ENCODE results near the gene TMEM163. TPM values are rescaled to one million over a fixed set of nuclear protein-coding genes. Genes with fewer than 3 reads are reported as not detected.
A peak's percentile ranks its signal among the peaks of the same experiment; 100 is the strongest.
"Not testable (repeated sequence)": the region's sequence is repeated elsewhere in the genome, so short reads cannot be mapped to it uniquely, and the experiment has no call there.

The TMEM163 gene
- polyA plus RNA-seq, 6 donors from 2014 or later: 0.33 to 1.0 (median 0.47) TPM

DNA sequence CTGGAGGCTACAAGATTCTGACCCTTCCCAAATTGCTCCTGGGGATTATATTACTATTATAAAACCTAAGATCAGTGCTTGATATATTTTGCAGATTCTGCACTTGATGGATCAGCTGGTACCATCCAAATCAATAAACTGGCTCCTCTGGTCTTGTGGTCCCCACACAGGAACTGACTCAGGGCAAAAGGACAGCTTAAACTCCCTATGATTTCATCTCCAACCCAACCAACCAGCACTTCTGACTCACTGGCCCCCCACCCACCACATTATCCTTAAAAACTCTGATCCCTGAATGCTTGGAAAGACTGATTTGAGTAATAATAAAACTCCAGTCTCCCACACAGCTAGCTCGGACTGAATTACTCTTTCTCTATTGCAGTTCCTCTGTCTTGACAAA is 82.1 kb downstream of the TMEM163 start:
- no peak for ATAC-seq (ENCODE audit: low read depth in 2 of 2)
- Mint-ChIP-seq H3K36me3 (no peaks in the 10 kb centered on the region), H3K27me3 (peaks cover 23 to 32% (median 24%) of the 10 kb centered on the region in 3 donors), H3K4me1 (no peaks in the 10 kb centered on the region), H3K27ac (no peak overlapping the region), H3K9me3 (peaks cover 0 to 1% (median 0%) of the 10 kb centered on the region in 7 donors), H3K4me3 (no peak overlapping the region)
- no peak for DNase-seq

DNA sequence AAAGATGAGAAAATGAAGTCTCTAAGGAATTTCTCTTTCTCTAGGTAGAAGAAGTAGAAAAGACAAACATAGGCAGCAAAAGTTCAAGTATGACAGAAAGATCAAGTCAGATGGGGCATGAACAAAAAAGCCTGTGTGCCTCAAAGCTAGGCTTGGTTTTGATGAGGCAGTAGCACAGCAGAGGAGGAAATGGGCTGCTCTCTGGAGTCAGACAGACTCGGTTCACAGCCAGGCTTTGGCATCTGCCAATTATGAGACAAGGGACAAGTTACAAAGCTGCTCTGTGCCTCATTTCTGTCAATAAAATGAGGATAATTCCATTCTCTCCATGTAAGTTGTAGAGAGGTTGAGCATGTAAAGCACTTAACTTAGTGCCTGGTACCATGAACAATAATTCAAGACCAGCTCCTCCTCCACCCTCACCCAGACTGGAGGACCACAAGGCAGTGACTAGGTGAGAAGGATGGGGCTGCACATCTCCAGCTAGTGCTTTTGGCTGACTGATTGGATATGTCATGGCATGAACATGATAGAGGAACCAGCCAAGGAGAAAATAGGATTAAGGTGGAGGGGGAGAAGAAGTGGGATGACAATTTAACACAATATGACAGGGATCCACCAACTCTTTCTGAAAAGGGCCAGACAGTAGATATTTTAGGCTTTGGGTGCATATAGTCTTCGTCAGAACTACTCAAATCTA is 84.6 kb downstream of the TMEM163 start:
- no peaks in the 10 kb centered on the region for H3K4me1 Mint-ChIP-seq
- peaks cover 23 to 32% (median 24%) of the 10 kb centered on the region in 3 donors for H3K27me3 Mint-ChIP-seq
- DNase-seq (no peak), ATAC-seq (ENCODE audit: low read depth in 2 of 2) (no peak)
- H3K27ac Mint-ChIP-seq: peak overlapping the region in 1 of 6 donors; percentile 53
- no peaks in the 10 kb centered on the region for H3K36me3 Mint-ChIP-seq
- no peaks in the 10 kb centered on the region for H3K9me3 Mint-ChIP-seq
- H3K4me3 Mint-ChIP-seq: no peak overlapping the region

DNA sequence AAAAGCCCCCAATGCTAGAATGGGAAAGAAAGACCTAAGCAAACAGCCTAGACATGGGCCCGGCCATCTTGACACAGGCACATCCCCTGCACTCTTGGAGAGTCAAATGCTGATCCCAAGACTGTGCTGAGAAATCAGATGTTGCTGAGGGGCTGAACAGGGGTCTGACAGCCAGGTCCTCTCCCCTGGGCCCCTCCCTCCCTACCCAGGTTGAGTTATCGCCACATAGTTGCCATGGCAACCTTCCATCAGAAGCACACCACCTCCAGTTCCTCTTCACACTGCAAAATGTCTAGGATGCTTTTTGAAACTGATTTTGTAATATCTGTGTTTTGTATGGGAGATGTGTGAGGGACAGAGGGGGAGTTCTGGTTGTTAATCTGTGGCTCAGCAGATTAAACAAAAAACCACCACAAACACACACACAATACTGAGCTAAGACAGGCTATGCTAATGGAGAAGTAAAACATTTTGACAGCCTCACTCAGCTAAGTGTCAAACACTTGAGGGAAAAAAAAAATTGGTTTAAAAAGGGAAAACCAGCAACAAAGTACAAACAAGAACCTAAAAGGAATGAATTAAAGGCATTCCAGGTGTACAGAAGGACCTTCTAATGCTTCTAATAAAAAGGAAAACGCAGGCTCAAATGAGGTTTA is 88.2 kb downstream of the TMEM163 start:
- Mint-ChIP-seq H3K27ac (no peak overlapping the region), H3K36me3 (no peaks in the 10 kb centered on the region), H3K9me3 (peaks cover 0 to 4% (median 0%) of the 10 kb centered on the region in 7 donors), H3K4me3 (no peak overlapping the region), H3K4me1 (no peaks in the 10 kb centered on the region), H3K27me3 (peaks cover 11 to 17% (median 15%) of the 10 kb centered on the region in 3 donors)
- DNase-seq: no peak
- ATAC-seq (ENCODE audit: low read depth in 2 of 2): no peak

DNA sequence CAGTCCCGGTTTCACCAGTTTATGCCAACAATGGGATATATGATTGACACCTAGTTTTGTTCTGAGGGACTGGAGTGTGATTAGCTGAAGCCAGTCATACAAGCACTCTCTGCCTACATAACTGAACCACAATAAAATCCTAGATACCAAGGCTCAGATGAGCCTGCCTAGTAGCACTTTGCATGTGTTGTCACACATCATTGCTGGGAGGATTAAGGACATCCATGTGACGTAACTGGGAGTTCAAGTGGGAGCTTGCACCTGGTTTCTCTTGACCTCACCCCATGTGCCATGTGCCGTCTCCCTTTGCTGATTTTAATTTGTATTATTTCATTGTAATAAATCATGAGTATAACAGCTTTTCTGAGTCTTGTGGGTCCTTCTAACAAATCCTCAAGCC is 90.3 kb downstream of the TMEM163 start:
- no peaks in the 10 kb centered on the region for H3K4me1 Mint-ChIP-seq
- ATAC-seq (ENCODE audit: low read depth in 2 of 2) (no peak), DNase-seq (no peak)
- H3K27me3 Mint-ChIP-seq: peaks cover 5 to 8% (median 8%) of the 10 kb centered on the region in 3 donors
- no peaks in the 10 kb centered on the region for H3K36me3 Mint-ChIP-seq
- no peak overlapping the region for H3K27ac Mint-ChIP-seq
- no peak overlapping the region for H3K4me3 Mint-ChIP-seq
- H3K9me3 Mint-ChIP-seq: peaks cover 0 to 4% (median 0%) of the 10 kb centered on the region in 7 donors

DNA sequence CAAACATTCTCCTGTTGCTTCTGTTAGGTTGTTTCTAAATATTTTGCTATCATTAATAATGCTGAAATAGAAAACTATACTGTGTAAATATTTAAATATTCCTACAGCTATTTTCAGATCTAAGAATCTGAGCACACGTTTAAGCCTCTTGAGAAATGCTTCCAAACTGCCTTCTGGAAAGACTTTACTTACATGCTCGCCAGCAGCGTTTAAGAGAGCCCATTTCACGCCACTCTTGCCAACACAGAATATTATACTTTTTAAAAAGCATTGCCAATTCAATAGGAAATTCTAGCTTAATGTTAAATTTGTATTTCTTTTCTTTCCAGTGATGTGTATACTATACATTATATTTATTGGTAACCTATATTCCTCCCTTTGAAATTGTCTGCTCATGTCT is 92.0 kb downstream of the TMEM163 start:
- H3K27me3 Mint-ChIP-seq: peaks cover 0 to 9% (median 4%) of the 10 kb centered on the region in 3 donors
- ATAC-seq (ENCODE audit: low read depth in 2 of 2): no peak
- peaks cover 0 to 4% (median 0%) of the 10 kb centered on the region in 7 donors for H3K9me3 Mint-ChIP-seq
- no peak overlapping the region for H3K27ac Mint-ChIP-seq
- no peak for DNase-seq
- no peaks in the 10 kb centered on the region for H3K4me1 Mint-ChIP-seq
- no peaks in the 10 kb centered on the region for H3K36me3 Mint-ChIP-seq
- no peak overlapping the region for H3K4me3 Mint-ChIP-seq

DNA sequence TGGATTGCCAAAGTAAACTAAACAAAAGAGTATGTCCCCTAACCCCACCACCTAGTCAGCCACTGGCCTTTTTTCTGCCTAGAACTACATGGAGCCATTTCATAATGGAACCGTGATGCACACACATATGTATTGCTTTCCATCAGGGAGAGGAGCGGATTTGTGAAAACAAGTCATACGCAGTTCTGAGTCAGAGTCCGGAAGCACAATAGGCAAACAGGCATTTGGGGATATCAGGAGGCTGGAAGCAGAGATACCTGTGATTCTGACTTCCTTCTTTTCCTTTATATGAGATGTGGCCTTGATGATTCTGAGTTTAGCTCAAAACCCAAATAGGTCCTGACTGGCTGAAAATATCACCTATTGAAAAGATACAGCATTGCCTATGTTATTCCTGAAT is 93.5 kb downstream of the TMEM163 start:
- no peak for ATAC-seq (ENCODE audit: low read depth in 2 of 2)

DNA sequence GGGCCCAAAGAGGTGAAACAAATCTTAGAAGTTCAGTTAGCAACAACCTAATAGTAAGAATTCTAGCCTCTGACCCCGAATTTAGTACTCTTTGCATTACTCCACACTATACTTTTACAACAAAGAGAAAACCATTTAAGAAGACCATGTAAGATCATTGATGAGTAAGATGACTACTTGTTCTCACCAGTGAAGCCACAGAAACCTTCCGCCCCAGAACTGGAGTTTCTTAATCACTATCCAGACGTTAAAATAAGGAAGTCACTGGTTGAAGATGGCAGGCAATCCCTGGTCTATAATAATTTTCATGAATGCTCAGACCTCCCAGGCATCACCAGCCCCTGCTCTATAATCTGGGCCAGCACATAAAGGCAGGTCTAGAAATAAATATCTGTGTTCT is 95.0 kb downstream of the TMEM163 start:
- peak overlapping the region in 1 of 6 donors; percentile 5 for H3K27ac Mint-ChIP-seq
- H3K9me3 Mint-ChIP-seq: peaks cover 7 to 11% (median 9%) of the 10 kb centered on the region in 7 donors
- no peaks in the 10 kb centered on the region for H3K36me3 Mint-ChIP-seq
- no peaks in the 10 kb centered on the region for H3K4me1 Mint-ChIP-seq
- peaks cover 0 to 9% (median 9%) of the 10 kb centered on the region in 3 donors for H3K27me3 Mint-ChIP-seq
- no peak for ATAC-seq (ENCODE audit: low read depth in 2 of 2)
- no peak overlapping the region for H3K4me3 Mint-ChIP-seq
- DNase-seq: no peak

More for the DNA sequence above, 93.5 kb downstream of the TMEM163 start:
- H3K27me3 Mint-ChIP-seq: peaks cover 0 to 9% (median 4%) of the 10 kb centered on the region in 3 donors
- no peak for DNase-seq
- H3K36me3 Mint-ChIP-seq: no peaks in the 10 kb centered on the region
- no peak overlapping the region for H3K4me3 Mint-ChIP-seq
- no peaks in the 10 kb centered on the region for H3K4me1 Mint-ChIP-seq
- peaks cover 0 to 4% (median 1%) of the 10 kb centered on the region in 7 donors for H3K9me3 Mint-ChIP-seq
- H3K27ac Mint-ChIP-seq: no peak overlapping the region

DNA sequence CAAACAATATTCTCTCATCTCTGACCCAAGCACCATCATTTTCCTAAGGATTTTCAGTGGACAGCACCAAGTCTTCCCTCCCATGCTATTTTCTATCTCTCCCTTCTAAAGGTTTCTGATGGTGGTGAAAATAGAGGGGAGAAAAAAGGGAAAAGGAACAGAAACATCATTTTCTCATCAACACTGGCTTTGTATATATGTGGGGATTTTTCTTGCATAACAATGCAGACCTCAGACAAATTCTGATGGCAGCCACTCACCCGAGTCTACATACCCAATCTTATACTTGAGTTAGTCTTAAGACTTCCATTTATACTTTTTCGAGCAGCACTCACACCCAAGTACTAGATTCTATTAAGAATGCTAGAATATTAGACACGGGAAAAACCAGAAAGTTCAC is 95.8 kb downstream of the TMEM163 start:
- Mint-ChIP-seq H3K9me3 (peaks cover 8 to 19% (median 11%) of the 10 kb centered on the region in 7 donors), H3K4me3 (no peak overlapping the region), H3K27me3 (peaks cover 0 to 9% (median 9%) of the 10 kb centered on the region in 3 donors), H3K27ac (peak overlapping the region in 1 of 6 donors; percentile 5), H3K4me1 (no peaks in the 10 kb centered on the region), H3K36me3 (no peaks in the 10 kb centered on the region)
- ATAC-seq (ENCODE audit: low read depth in 2 of 2): peak in 1 of 2 donors; percentile 37
- no peak for DNase-seq

DNA sequence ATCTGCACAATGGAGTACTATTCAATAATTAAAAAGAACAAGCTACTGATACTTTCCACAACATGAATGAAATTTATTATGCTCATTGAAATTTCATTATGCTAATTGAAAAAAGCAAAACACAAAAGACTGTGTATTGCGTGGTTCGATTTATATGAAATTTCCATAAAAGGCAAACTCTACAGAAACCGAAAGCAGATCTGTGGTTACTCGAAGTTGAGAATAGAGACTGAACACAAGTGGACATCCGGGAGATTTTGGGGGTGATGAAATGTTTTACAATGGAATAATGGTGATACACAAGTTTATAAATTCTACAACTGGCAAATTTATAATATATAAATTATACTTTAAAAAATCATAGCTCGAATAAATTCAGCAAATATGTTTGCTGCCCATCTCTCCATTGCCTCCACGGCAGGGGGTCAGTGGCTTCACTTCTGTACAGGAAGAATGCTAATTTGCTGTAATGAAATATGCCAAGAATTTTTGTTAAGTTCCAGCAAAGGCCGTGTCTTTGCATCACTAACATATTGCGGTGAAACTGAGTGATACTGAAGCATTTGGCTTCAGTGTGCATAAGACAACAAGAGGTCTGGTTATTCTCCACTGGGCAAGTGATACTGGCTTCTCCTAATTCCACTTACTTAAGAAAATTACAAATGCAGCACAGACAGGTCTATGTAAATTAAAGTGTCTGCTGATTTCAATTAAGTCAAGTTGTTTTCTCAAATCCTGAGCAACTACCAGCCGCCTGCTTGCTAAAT is 96.7 kb downstream of the TMEM163 start:
- Mint-ChIP-seq H3K27me3 (peaks cover 0 to 9% (median 9%) of the 10 kb centered on the region in 3 donors), H3K4me3 (peak overlapping the region in 1 of 8 donors; percentile 35), H3K4me1 (no peaks in the 10 kb centered on the region), H3K9me3 (peaks cover 8 to 21% (median 11%) of the 10 kb centered on the region in 7 donors), H3K27ac (no peak overlapping the region), H3K36me3 (no peaks in the 10 kb centered on the region)
- ATAC-seq (ENCODE audit: low read depth in 2 of 2) (no peak), DNase-seq (no peak)

DNA sequence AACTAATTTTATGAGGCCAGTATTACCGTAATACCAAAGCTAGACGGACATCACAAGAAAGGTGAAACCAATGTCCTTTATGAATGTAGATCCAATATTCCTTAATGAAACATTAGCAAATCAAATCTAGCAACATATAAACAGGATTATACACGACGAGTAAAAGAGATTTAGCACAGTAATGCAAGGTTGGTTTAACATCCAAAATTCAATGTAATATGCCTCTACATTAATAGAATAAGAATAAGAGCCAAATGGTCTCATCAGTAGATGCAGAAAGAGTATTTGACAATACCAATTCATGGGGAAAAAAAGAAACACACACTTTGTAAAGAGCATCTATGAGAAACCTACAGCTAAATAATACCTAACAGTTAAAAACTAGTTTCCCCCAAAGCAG is 99.5 kb downstream of the TMEM163 start:
- H3K4me3 Mint-ChIP-seq: no peak overlapping the region
- peaks cover 5 to 21% (median 17%) of the 10 kb centered on the region in 7 donors for H3K9me3 Mint-ChIP-seq
- peaks cover 0 to 12% (median 6%) of the 10 kb centered on the region in 3 donors for H3K27me3 Mint-ChIP-seq
- H3K4me1 Mint-ChIP-seq: no peaks in the 10 kb centered on the region
- ATAC-seq (ENCODE audit: low read depth in 2 of 2) (no peak), DNase-seq (no peak)
- no peak overlapping the region for H3K27ac Mint-ChIP-seq
- no peaks in the 10 kb centered on the region for H3K36me3 Mint-ChIP-seq

DNA sequence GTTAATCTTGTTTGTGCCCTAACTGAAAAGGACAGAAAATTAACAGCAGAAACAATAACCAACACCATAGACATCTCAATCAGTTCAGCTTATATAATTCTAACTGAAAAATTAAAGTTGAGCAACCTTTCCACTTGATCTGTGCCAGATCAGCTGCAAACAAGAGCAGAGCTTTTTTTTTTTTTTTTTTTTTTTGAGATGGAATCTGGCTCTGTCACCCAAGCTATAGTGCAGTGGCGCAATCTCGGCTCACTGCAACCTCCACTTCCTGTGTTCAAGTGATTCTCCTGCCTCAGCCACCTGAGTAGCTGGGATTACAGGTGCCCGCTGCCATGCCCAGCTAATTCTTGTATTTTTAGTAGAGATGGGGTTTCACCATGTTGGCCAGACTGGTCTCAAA is 103.3 kb downstream of the TMEM163 start:
- ATAC-seq (ENCODE audit: low read depth in 2 of 2); H3K4me1 Mint-ChIP-seq; H3K4me3 Mint-ChIP-seq; H3K27ac Mint-ChIP-seq; DNase-seq: not testable (repeated sequence)
- Mint-ChIP-seq H3K27me3 (peaks cover 0 to 11% (median 4%) of the 10 kb centered on the region in 3 donors), H3K36me3 (peaks cover 11 to 26% of the 10 kb centered on the region in 2 donors), H3K9me3 (peaks cover 25 to 54% (median 43%) of the 10 kb centered on the region in 7 donors)

DNA sequence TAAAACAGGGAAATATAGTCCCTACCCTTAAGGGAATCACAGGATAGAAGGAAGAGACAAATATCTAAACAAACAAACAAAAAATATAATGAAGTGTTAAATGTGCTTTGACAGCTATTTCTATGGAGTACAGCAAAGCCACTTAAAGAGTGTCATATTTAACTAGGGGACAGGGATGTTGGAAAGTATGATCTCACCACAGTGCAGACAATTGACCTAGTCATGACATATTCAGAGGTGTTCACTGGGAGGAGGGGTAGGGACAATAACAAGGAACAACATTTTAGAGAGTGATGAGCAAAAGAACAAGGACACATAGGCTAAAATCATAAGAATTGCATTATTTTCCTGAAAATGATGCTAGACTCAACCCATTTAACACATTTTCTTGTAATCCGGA is 107.5 kb downstream of the TMEM163 start:
- H3K4me1 Mint-ChIP-seq: no peaks in the 10 kb centered on the region
- DNase-seq (no peak), ATAC-seq (ENCODE audit: low read depth in 2 of 2) (no peak)

DNA sequence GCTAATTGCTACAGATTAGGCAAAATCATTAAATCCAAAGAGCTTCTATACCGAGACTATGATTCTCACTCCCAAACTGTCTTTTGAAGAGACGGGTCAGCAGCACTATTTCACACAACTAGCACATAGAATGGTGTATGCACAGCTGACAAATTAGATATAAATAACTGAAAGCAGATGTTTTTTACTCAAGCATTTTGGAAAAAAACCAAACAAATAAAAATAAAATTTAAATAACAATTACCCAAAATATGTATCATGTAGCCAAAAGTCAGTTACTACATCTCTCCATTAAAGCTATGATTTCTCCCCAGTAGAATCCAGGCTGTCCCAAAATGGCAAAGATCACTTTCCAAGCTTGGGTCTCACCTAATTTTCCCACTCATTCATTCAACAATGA is 107.9 kb downstream of the TMEM163 start:
- DNase-seq (no peak), ATAC-seq (ENCODE audit: low read depth in 2 of 2) (no peak)
- H3K4me3 Mint-ChIP-seq: no peak overlapping the region
- H3K4me1 Mint-ChIP-seq: no peaks in the 10 kb centered on the region
- H3K36me3 Mint-ChIP-seq: peaks cover 11 to 33% of the 10 kb centered on the region in 2 donors
- H3K27me3 Mint-ChIP-seq: peaks cover 2 to 11% (median 8%) of the 10 kb centered on the region in 3 donors
- no peak overlapping the region for H3K27ac Mint-ChIP-seq
- peaks cover 20 to 37% (median 28%) of the 10 kb centered on the region in 7 donors for H3K9me3 Mint-ChIP-seq

More for the DNA sequence above, 107.5 kb downstream of the TMEM163 start:
- Mint-ChIP-seq H3K27ac (no peak overlapping the region), H3K4me3 (no peak overlapping the region), H3K36me3 (peaks cover 11 to 32% of the 10 kb centered on the region in 2 donors), H3K27me3 (peaks cover 4 to 10% (median 6%) of the 10 kb centered on the region in 3 donors), H3K9me3 (peaks cover 20 to 37% (median 28%) of the 10 kb centered on the region in 7 donors)

Data from naive B cell (primary cell).